MM.1S (cell line): Measurements from ENCODE around the gene ASCC3.

Experiments used
- EZH2 ChIP-seq: fragments of 300-600 bp; sonication (generic); optimal IDR thresholded peaks from 2 replicates; pipeline ENCODE3; 2017; ENCODE audit warnings: low read depth, mild to moderate bottlenecking, antibody characterized with exemption, low read length, mixed read lengths
- EZH2phosphoT487 ChIP-seq: fragments of 300-600 bp; sonication (generic); IDR thresholded peaks from 2 replicates; pipeline ENCODE4 v1.6.1; 2018; ENCODE audit warnings: antibody characterized with exemption, low read length
- TF ChIP-seq, protein P1 (sequence below): fragments of 300-600 bp; sonication (generic); IDR thresholded peaks from 2 replicates; pipeline ENCODE4 v1.5.1; 2016; ENCODE audit warnings: antibody characterized with exemption, low read length, mixed read lengths

DNA sequence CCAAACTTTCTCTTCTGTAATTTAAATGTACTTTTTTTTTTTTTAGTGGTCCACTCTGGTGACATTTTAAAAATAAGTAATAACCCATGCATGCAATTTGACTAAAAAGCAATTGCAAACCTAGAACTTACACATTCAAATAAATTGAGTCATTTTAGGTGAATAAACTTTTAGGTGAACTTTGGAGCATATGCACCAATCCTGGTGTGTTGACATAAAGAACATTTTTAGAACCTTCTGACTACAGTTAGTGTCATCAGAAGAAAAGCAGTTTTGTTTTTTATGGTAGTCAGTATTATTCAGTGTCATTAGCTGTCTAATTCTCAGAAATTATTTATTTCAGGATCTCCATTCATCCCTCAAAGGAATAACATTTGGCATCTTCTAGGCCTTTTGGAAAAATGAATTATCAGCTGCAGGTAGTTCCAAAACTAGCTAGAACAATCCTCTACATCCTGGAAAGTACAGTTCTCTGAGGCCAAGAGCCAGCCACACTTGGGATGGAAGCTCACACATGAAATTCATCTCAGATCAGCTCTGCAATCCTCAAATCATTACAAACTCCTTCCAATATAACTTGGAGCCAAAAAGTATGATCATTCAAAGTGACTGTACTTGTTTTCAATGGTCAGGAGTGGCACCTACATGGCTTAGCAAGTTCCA, 378.0 kb downstream of the ASCC3 start:
- TF ChIP-seq, protein P1, sequence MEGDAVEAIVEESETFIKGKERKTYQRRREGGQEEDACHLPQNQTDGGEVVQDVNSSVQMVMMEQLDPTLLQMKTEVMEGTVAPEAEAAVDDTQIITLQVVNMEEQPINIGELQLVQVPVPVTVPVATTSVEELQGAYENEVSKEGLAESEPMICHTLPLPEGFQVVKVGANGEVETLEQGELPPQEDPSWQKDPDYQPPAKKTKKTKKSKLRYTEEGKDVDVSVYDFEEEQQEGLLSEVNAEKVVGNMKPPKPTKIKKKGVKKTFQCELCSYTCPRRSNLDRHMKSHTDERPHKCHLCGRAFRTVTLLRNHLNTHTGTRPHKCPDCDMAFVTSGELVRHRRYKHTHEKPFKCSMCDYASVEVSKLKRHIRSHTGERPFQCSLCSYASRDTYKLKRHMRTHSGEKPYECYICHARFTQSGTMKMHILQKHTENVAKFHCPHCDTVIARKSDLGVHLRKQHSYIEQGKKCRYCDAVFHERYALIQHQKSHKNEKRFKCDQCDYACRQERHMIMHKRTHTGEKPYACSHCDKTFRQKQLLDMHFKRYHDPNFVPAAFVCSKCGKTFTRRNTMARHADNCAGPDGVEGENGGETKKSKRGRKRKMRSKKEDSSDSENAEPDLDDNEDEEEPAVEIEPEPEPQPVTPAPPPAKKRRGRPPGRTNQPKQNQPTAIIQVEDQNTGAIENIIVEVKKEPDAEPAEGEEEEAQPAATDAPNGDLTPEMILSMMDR: no peak
- TF ChIP-seq EZH2 (no peak), EZH2phosphoT487 (no peak)
